K562 (cell line): ENCODE data around the gene TRAPPC8. TPM values are rescaled to one million over a fixed set of nuclear protein-coding genes. Genes with fewer than 3 reads are reported as not detected.

Experiments used
- CEBPB ChIP-seq: fragments of 450-650 bp; IDR thresholded peaks from 2 replicates; pipeline ENCODE4 v1.6.1; 2016; ENCODE audit warnings: missing genetic modification characterization, missing compliant biosample characterization
- ESRRB ChIP-seq: fragments of 250-450 bp; sonication (Bioruptor Pico); IDR thresholded peaks from 2 replicates; pipeline ENCODE4 v1.5.0; 2020; ENCODE audit warnings: mild to moderate bottlenecking, moderate library complexity, borderline replicate concordance
- FOXK1 ChIP-seq: sonication (generic); formaldehyde crosslinking; IDR thresholded peaks from 2 replicates; pipeline ENCODE4 v1.8.0; 2022; ENCODE audit warnings: missing genetic modification reagents, mild to moderate bottlenecking, borderline replicate concordance
- L3MBTL2 ChIP-seq: fragments of 450-650 bp; IDR thresholded peaks from 2 replicates; pipeline ENCODE4 v1.6.1; 2016; ENCODE audit warnings: mild to moderate bottlenecking, moderate library complexity
- RAD21 ChIP-seq, 2 experiments: fragments of 250-450 bp in 1 of 2; fragments of 450-650 bp in 1 of 2; sonication (Bioruptor Pico) in 1 of 2; formaldehyde crosslinking in 1 of 2; IDR thresholded peaks in 1 of 2; conservative IDR thresholded peaks in 1 of 2; 2 replicates each; pipeline versions ENCODE4 v1.4.0 to v1.8.0; 2020 to 2022; ENCODE audit warnings: mild to moderate bottlenecking in 2 of 2, moderate library complexity in 1 of 2
- SIRT6 ChIP-seq: IDR thresholded peaks from one replicate; pipeline ENCODE4 v1.6.1; 2012; ENCODE audit warnings: low read depth, mild to moderate bottlenecking, control low read depth, inconsistent platforms, low read length, moderate library complexity
- TCF7L2 ChIP-seq: fragments of 150-350 bp; IDR thresholded peaks from 2 replicates; pipeline ENCODE4 v1.6.1; 2016; ENCODE audit warnings: low read depth, mild to moderate bottlenecking, low read length, moderate library complexity
- U2AF1 ChIP-seq: fragments of 200-400 bp; formaldehyde crosslinking; optimal IDR thresholded peaks from 2 replicates; pipeline ENCODE3; 2017; ENCODE audit warnings: mild to moderate bottlenecking, low read depth, low read length, moderate library complexity
- polyA plus RNA-seq, 8 experiments: library from polyadenylated mRNA; depleted of rRNA in 4 of 8; stranded (reverse) in 5 of 8; unstranded in 3 of 8; fragments of >200 nt; fragmentation: Nextera tagmentation in 2 of 8; fragmentation: Illumina TruSeq in 1 of 8; extraction: Ambion mirVana in 2 of 8; extraction: Trizol in 1 of 8; gene quantifications; 2 replicates each; pipeline versions ENCODE4 v1.2.1 to v1.2.3, GENCODE V29; 2011 to 2014; ENCODE audit warnings: inconsistent platforms in 1 of 8, missing spikeins in 1 of 8
- total RNA-seq, 7 experiments: library from RNA; depleted of rRNA in 6 of 7; stranded (reverse); fragments of >200 nt in 6 of 7; fragmentation: Illumina TruSeq in 2 of 7; extraction: Trizol in 2 of 7; gene quantifications; 2 replicates each; pipeline versions ENCODE4 v1.2.1 to v1.2.3, GENCODE V29; 2011 to 2021; ENCODE audit warnings: low replicate concordance in 1 of 7
- TF ChIP-seq, protein P1 (sequence below), 2 experiments: fragments of 450-650 bp; formaldehyde crosslinking in 1 of 2; IDR thresholded peaks; 2 replicates each; pipeline versions ENCODE4 v1.4.0 to v1.6.1; 2014 to 2020; ENCODE audit warnings: mild to moderate bottlenecking in 2 of 2, borderline replicate concordance in 1 of 2, low read depth in 1 of 2
- TF ChIP-seq, protein P2 (sequence below): conservative IDR thresholded peaks from 2 replicates; pipeline ENCODE4 v1.6.1; 2011; ENCODE audit warnings: low read depth, mild to moderate bottlenecking, low read length; ENCODE audit not compliant: control insufficient read depth
- TF ChIP-seq, protein P3 (sequence below): fragments of 450-650 bp; IDR thresholded peaks from 2 replicates; pipeline ENCODE4 v1.6.1; 2016; ENCODE audit warnings: mild to moderate bottlenecking
- TF ChIP-seq, protein P4 (sequence below): sonication (generic); formaldehyde crosslinking; IDR thresholded peaks from 2 replicates; pipeline ENCODE4 v1.5.0; 2020; ENCODE audit warnings: missing genetic modification reagents

The TRAPPC8 gene
- total and polyA plus RNA-seq, 9 of the 15 experiments (the other 6 are each of a cell fraction or from before 2014, with no cell fraction given) = 20.1 to 111 (median 35.6) TPM

DNA sequence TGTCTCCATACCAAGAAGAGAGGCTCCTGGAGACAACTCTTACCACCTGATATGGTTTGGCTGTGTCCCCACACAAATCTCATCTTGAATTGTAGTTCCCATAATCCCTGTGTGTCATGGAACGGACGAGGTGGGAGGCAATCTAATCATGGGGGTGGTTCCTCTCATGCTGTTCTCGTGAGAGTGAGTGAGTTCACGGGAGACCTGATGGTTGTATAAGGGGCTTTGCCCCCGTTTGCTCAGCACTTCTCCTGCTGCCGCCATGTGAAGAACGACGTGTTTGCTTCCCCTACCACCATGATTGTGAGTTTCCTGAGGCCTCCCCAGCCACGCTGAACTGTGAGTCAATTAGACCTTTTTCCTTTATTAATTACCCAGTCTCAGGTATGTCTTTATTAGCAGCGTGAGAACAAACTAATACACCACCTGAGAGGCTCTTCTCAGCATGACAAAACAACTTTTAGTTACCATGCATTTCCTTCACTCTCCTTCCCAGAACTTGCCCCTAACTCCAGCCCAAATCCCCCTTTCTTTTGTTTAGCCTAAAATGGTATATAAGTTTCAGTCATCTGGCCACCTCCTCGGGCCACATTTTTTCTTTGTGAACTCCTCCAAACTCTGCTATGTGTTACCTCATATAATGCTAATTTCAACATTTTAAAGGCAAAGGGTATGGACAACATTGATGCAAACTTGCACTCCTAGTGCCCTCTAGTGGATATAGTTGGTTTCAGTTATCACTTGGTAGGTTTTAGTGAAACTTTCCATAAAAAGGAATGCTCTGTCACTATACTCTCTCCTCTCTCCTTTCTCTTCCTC is 123.6 kb downstream of the TRAPPC8 start (continued):
- no peak for TF ChIP-seq SIRT6
- no peak for TF ChIP-seq U2AF1
- peak; percentile 49 for TF ChIP-seq CEBPB (tag)
- TF ChIP-seq, protein P1, sequence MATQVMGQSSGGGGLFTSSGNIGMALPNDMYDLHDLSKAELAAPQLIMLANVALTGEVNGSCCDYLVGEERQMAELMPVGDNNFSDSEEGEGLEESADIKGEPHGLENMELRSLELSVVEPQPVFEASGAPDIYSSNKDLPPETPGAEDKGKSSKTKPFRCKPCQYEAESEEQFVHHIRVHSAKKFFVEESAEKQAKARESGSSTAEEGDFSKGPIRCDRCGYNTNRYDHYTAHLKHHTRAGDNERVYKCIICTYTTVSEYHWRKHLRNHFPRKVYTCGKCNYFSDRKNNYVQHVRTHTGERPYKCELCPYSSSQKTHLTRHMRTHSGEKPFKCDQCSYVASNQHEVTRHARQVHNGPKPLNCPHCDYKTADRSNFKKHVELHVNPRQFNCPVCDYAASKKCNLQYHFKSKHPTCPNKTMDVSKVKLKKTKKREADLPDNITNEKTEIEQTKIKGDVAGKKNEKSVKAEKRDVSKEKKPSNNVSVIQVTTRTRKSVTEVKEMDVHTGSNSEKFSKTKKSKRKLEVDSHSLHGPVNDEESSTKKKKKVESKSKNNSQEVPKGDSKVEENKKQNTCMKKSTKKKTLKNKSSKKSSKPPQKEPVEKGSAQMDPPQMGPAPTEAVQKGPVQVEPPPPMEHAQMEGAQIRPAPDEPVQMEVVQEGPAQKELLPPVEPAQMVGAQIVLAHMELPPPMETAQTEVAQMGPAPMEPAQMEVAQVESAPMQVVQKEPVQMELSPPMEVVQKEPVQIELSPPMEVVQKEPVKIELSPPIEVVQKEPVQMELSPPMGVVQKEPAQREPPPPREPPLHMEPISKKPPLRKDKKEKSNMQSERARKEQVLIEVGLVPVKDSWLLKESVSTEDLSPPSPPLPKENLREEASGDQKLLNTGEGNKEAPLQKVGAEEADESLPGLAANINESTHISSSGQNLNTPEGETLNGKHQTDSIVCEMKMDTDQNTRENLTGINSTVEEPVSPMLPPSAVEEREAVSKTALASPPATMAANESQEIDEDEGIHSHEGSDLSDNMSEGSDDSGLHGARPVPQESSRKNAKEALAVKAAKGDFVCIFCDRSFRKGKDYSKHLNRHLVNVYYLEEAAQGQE (IDR thresholded peaks at IDR 0.05; ENCODE audit: borderline replicate concordance) = peak; percentile 81
- TF ChIP-seq, protein P1 (CRISPR knock-in tag; IDR thresholded peaks at IDR 0.05; ENCODE audit: low read depth) = no peak
- 0 out of 2 replicates have a peak, but pooled peaks have one; percentile 15 for TF ChIP-seq L3MBTL2
- no peak for TF ChIP-seq FOXK1
- TF ChIP-seq, protein P2, sequence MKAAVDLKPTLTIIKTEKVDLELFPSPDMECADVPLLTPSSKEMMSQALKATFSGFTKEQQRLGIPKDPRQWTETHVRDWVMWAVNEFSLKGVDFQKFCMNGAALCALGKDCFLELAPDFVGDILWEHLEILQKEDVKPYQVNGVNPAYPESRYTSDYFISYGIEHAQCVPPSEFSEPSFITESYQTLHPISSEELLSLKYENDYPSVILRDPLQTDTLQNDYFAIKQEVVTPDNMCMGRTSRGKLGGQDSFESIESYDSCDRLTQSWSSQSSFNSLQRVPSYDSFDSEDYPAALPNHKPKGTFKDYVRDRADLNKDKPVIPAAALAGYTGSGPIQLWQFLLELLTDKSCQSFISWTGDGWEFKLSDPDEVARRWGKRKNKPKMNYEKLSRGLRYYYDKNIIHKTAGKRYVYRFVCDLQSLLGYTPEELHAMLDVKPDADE = no peak
- peak; percentile 67 to 95 for TF ChIP-seq RAD21 (CRISPR knock-in tag; conservative IDR thresholded peaks at IDR 0.05 in 1 of 2, IDR thresholded peaks at IDR 0.05 in 1 of 2)
- TF ChIP-seq ESRRB = no peak
- TF ChIP-seq TCF7L2 = no peak
- TF ChIP-seq, protein P3, sequence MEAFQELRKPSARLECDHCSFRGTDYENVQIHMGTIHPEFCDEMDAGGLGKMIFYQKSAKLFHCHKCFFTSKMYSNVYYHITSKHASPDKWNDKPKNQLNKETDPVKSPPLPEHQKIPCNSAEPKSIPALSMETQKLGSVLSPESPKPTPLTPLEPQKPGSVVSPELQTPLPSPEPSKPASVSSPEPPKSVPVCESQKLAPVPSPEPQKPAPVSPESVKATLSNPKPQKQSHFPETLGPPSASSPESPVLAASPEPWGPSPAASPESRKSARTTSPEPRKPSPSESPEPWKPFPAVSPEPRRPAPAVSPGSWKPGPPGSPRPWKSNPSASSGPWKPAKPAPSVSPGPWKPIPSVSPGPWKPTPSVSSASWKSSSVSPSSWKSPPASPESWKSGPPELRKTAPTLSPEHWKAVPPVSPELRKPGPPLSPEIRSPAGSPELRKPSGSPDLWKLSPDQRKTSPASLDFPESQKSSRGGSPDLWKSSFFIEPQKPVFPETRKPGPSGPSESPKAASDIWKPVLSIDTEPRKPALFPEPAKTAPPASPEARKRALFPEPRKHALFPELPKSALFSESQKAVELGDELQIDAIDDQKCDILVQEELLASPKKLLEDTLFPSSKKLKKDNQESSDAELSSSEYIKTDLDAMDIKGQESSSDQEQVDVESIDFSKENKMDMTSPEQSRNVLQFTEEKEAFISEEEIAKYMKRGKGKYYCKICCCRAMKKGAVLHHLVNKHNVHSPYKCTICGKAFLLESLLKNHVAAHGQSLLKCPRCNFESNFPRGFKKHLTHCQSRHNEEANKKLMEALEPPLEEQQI = 0 out of 2 replicates have a peak, but pooled peaks have one; percentile 47
- TF ChIP-seq, protein P4, sequence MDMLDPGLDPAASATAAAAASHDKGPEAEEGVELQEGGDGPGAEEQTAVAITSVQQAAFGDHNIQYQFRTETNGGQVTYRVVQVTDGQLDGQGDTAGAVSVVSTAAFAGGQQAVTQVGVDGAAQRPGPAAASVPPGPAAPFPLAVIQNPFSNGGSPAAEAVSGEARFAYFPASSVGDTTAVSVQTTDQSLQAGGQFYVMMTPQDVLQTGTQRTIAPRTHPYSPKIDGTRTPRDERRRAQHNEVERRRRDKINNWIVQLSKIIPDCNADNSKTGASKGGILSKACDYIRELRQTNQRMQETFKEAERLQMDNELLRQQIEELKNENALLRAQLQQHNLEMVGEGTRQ (CRISPR knock-in tag) = no peak
